Astrocyte (in vitro differentiated cells and primary cell): ENCODE measurements around the gene EFCAB6.

Experiments
- EZH2 ChIP-seq: IDR thresholded peaks from 2 replicates; pipeline ENCODE4 v1.6.1; 2012; ENCODE audit warnings: mild to moderate bottlenecking, low read length, inconsistent platforms; ENCODE audit not compliant: insufficient read depth
- TF ChIP-seq, protein P1 (sequence below): IDR thresholded peaks from 2 replicates; pipeline ENCODE4 v1.5.1; 2011; ENCODE audit warnings: low read depth, mild to moderate bottlenecking, inconsistent platforms, low read length, moderate library complexity; ENCODE audit not compliant: insufficient read depth

DNA sequence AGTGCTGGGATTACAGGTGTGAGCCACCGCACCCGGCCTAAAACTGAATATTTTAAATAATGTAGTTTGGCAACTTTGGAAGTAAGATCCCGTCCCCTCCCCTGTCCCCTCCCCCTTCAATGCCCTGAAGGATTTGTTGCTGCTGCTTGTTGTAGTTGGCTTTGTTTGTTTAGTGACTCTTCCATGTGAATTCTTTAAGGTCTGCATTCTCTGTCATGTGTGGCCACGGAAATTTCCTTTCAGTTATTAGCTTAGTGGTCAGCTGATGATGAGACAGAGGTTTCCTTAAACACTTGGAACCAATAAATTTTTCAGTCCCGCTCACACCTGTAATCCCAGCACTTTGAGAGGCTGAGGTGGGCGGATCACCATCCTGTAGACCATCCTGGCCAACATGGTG lies 290.4 kb downstream of the EFCAB6 start:
- no peak for TF ChIP-seq EZH2
- TF ChIP-seq, protein P1, sequence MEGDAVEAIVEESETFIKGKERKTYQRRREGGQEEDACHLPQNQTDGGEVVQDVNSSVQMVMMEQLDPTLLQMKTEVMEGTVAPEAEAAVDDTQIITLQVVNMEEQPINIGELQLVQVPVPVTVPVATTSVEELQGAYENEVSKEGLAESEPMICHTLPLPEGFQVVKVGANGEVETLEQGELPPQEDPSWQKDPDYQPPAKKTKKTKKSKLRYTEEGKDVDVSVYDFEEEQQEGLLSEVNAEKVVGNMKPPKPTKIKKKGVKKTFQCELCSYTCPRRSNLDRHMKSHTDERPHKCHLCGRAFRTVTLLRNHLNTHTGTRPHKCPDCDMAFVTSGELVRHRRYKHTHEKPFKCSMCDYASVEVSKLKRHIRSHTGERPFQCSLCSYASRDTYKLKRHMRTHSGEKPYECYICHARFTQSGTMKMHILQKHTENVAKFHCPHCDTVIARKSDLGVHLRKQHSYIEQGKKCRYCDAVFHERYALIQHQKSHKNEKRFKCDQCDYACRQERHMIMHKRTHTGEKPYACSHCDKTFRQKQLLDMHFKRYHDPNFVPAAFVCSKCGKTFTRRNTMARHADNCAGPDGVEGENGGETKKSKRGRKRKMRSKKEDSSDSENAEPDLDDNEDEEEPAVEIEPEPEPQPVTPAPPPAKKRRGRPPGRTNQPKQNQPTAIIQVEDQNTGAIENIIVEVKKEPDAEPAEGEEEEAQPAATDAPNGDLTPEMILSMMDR = no peak
